ENCODE measurements around the gene SLC9C2.

GRCh38 chr1:173570370-173571007, 32.4 kb downstream of the SLC9C2 start:
- no peak for TF ChIP-seq POLR2A (IDR thresholded peaks at IDR 0.05)
- TF ChIP-seq, protein P1, sequence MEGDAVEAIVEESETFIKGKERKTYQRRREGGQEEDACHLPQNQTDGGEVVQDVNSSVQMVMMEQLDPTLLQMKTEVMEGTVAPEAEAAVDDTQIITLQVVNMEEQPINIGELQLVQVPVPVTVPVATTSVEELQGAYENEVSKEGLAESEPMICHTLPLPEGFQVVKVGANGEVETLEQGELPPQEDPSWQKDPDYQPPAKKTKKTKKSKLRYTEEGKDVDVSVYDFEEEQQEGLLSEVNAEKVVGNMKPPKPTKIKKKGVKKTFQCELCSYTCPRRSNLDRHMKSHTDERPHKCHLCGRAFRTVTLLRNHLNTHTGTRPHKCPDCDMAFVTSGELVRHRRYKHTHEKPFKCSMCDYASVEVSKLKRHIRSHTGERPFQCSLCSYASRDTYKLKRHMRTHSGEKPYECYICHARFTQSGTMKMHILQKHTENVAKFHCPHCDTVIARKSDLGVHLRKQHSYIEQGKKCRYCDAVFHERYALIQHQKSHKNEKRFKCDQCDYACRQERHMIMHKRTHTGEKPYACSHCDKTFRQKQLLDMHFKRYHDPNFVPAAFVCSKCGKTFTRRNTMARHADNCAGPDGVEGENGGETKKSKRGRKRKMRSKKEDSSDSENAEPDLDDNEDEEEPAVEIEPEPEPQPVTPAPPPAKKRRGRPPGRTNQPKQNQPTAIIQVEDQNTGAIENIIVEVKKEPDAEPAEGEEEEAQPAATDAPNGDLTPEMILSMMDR (IDR thresholded peaks at IDR 0.05), result no peak
- TF ChIP-seq EP300 (IDR thresholded peaks at IDR 0.05; ENCODE audit: low read depth), result no peak
- TF ChIP-seq POLR2AphosphoS5 (IDR thresholded peaks at IDR 0.05), result no peak
